Caco-2 (cell line): Measurements from ENCODE around the gene EXOC6. TPM values are rescaled to one million over a fixed set of nuclear protein-coding genes. Genes with fewer than 3 reads are reported as not detected.

Experiments used
- BruUV-seq: library from RNA; stranded (reverse); fragments of 400-500 nt; replicated peaks from 2 replicates; lab custom pipeline; 2021; lab: Mats Ljungman, UMichigan
- CTCF ChIA-PET: fragments of 300-600 bp; sonication (Branson Sonifier 250); formaldehyde crosslinking; loops from one replicate; lab custom pipeline; 2022; ENCODE audit warnings: antibody characterized with exemption; lab: Charles Lee
- POLR2A ChIA-PET: fragments of 300-600 bp; sonication (Branson Sonifier 250); formaldehyde crosslinking; loops from one replicate; lab custom pipeline; 2022; ENCODE audit warnings: antibody characterized with exemption; lab: Charles Lee
- DNase-seq, 2 experiments: peaks; one replicate each; pipeline versions ENCODE4 v3.0.0 to v3.0.0-alpha.2; 2020 to 2022
- H3K27me3 ChIP-seq: replicated peaks from 2 replicates; pipeline ENCODE4 v1.6.0; 2011; ENCODE audit warnings: low read length; ENCODE audit not compliant: control insufficient read depth, insufficient read depth
- H3K36me3 ChIP-seq: 2 replicates; pipeline ENCODE4 v1.5.1; 2011; ENCODE audit warnings: low read length; ENCODE audit not compliant: control insufficient read depth, insufficient read depth
- H3K4me1 ChIP-seq: fragments of 250-450 bp; sonication (Bioruptor Pico); 2 replicates; pipeline ENCODE4 v1.5.1; 2020; ENCODE audit warnings: mild to moderate bottlenecking
- H3K4me3 ChIP-seq: 2 replicates; pipeline ENCODE4 v1.5.1; 2011; ENCODE audit warnings: low read depth, mild to moderate bottlenecking, control low read depth, low read length
- H3K9me3 ChIP-seq: fragments of 250-450 bp; sonication (Bioruptor Pico); 2 replicates; pipeline ENCODE4 v1.5.1; 2020; ENCODE audit warnings: mild to moderate bottlenecking, moderate library complexity
- H3K27ac Mint-ChIP-seq: one replicate; pipeline ENCODE4 v1.8.0; 2022; ENCODE audit warnings: mixed read lengths; ENCODE audit not compliant: unreplicated experiment
- H3K27me3 Mint-ChIP-seq: one replicate; pipeline ENCODE4 v1.8.0; 2022; ENCODE audit warnings: mixed read lengths; ENCODE audit not compliant: insufficient read depth, unreplicated experiment
- H3K36me3 Mint-ChIP-seq: one replicate; pipeline ENCODE4 v1.8.0; 2022; ENCODE audit warnings: mild to moderate bottlenecking, mixed read lengths; ENCODE audit not compliant: insufficient read depth, unreplicated experiment
- H3K4me1 Mint-ChIP-seq: one replicate; pipeline ENCODE4 v1.8.0; 2022; ENCODE audit warnings: low read depth, mixed read lengths; ENCODE audit not compliant: unreplicated experiment
- H3K4me3 Mint-ChIP-seq: one replicate; pipeline ENCODE4 v1.8.0; 2022; ENCODE audit warnings: mild to moderate bottlenecking, moderate library complexity, mixed read lengths; ENCODE audit not compliant: unreplicated experiment
- H3K9me3 Mint-ChIP-seq: one replicate; pipeline ENCODE4 v1.8.0; 2022; ENCODE audit warnings: mixed read lengths; ENCODE audit not compliant: unreplicated experiment
- CTCF ChIP-seq, 2 experiments: fragments of 200-600 bp in 1 of 2; IDR thresholded peaks; 1 replicate in 1 of 2; 2 replicates in 1 of 2; pipeline versions ENCODE4 v1.5.1 to v1.8.0; 2011 to 2022; ENCODE audit warnings: antibody characterized with exemption in 1 of 2, control low read depth in 1 of 2, inconsistent platforms in 1 of 2, low read depth in 1 of 2, low read length in 1 of 2, mild to moderate bottlenecking in 1 of 2, moderate library complexity in 1 of 2; ENCODE audit not compliant: insufficient read depth in 1 of 2, severe bottlenecking in 1 of 2, unreplicated experiment in 1 of 2
- intact Hi-C: fragments of 100-400 bp; cut with micrococcal nuclease; formaldehyde crosslinking; loops from one replicate; pipeline ENCODE4 v1.10.0; 2022; ENCODE audit not compliant: unreplicated experiment
- total RNA-seq: library from RNA; stranded (reverse); gene quantifications from 2 replicates; pipeline ENCODE4 v1.2.3, GENCODE V29; 2022

EXOC6 gene
- total RNA-seq, 1 experiment from 2014 or later, result 12.5 TPM

- no peaks in the 10 kb centered on the region for H3K36me3 Mint-ChIP-seq
- no peak for DNase-seq
- POLR2A ChIA-PET, result no interaction called here
Observed at GRCh38 chr10:92873029-92873428, 24.7 kb downstream of the EXOC6 start.

GRCh38 chr10:92876509-92877036 lies 28.3 kb downstream of the EXOC6 start:
- intact Hi-C loops, result no loop called here
- Histone ChIP-seq H3K36me3 (no peaks in the 10 kb centered on the region), H3K4me3 (no peak overlapping the region), H3K9me3 (no peaks in the 10 kb centered on the region), H3K27me3 (no peaks in the 10 kb centered on the region), H3K4me1 (no peaks in the 10 kb centered on the region)
- POLR2A ChIA-PET, result no interaction called here
- Mint-ChIP-seq H3K4me3 (no peak overlapping the region), H3K27me3 (no peaks in the 10 kb centered on the region), H3K4me1 (peaks cover 6% of the 10 kb centered on the region), H3K9me3 (no peaks in the 10 kb centered on the region), H3K36me3 (no peaks in the 10 kb centered on the region), H3K27ac (no peak overlapping the region)
- no peak for DNase-seq
- CTCF ChIA-PET, result interaction anchor here (1.5 kb wide), 1 partner anchor 34 kb away, joined by 8 read pairs; no protein-coding TSS in a partner anchor
- no peak for TF ChIP-seq CTCF (IDR thresholded peaks at IDR 0.05; ENCODE audit: insufficient read depth in 1 of 2, low read depth in 1 of 2, low read length in 1 of 2, severe bottlenecking in 1 of 2, unreplicated experiment in 1 of 2)
- no TSS peak for BruUV-seq

More at GRCh38 chr10:92873029-92873428, 24.7 kb downstream of the EXOC6 start:
- no peak for TF ChIP-seq CTCF (IDR thresholded peaks at IDR 0.05; ENCODE audit: insufficient read depth in 1 of 2, low read depth in 1 of 2, low read length in 1 of 2, severe bottlenecking in 1 of 2, unreplicated experiment in 1 of 2)
- Mint-ChIP-seq H3K9me3 (no peaks in the 10 kb centered on the region), H3K4me1 (peaks cover 6% of the 10 kb centered on the region), H3K4me3 (no peak overlapping the region), H3K27me3 (no peaks in the 10 kb centered on the region), H3K27ac (no peak overlapping the region)
- BruUV-seq, result no TSS peak
- Histone ChIP-seq H3K36me3 (no peaks in the 10 kb centered on the region), H3K9me3 (no peaks in the 10 kb centered on the region), H3K4me1 (no peaks in the 10 kb centered on the region), H3K4me3 (no peak overlapping the region), H3K27me3 (no peaks in the 10 kb centered on the region)
- intact Hi-C loops, result no loop called here
- CTCF ChIA-PET, result no interaction called here

DNA sequence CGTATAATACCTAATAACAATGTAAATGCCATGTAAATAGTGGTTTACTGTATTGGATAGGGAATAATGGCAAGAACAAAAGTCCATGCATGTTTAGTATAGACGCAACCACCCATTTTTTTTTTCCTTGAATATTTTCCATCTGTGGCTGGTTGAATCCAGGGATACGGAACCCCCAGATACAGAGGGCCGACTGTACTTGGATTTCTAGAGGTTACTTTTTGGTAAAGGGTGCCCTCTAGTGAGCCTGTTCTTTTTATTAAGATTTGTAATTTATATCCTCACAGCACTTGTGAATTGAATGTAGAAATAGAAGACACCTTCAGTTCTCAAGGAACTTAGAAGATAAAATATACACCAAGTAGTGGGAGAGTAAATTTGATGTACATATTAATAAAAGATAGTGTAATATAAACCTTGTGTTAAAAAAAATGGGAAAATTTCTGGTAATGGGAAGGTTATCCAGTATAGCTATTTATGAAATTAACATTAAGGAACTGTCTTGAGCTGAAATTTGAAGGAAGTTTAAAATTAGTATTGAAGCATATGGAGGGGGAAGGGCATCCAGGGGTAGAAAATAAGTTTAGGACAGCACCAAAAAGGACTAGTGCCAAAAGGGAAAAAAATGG lies 32.0 kb downstream of the EXOC6 start:
- Mint-ChIP-seq H3K9me3 (no peaks in the 10 kb centered on the region), H3K36me3 (no peaks in the 10 kb centered on the region), H3K4me3 (no peak overlapping the region), H3K27ac (no peak overlapping the region), H3K4me1 (no peaks in the 10 kb centered on the region), H3K27me3 (no peaks in the 10 kb centered on the region)
- H3K36me3 ChIP-seq, result no peaks in the 10 kb centered on the region
- CTCF ChIA-PET, result interaction anchor here (0.5 to 1.9 kb wide), 3 partner anchors 32 to 793 kb away, joined by 3 to 9 read pairs (median 5); partner anchors contain the start of gene EXOC6
- H3K27me3 ChIP-seq, result no peaks in the 10 kb centered on the region
- no peak overlapping the region for H3K4me3 ChIP-seq
- peak; percentile 54 to 58 for TF ChIP-seq CTCF (IDR thresholded peaks at IDR 0.05; ENCODE audit: insufficient read depth in 1 of 2, low read depth in 1 of 2, low read length in 1 of 2, severe bottlenecking in 1 of 2, unreplicated experiment in 1 of 2)
- BruUV-seq, result no TSS peak
- POLR2A ChIA-PET, result no interaction called here
- DNase-seq, result peak in 1 of 2 experiments; percentile 59
- no peaks in the 10 kb centered on the region for H3K9me3 ChIP-seq
- intact Hi-C loops, result loop anchor here (1.0 to 10.0 kb wide), 7 partner anchors 37 to 363 kb away; partner anchors contain the start of genes HHEX and KIF11
- peaks cover 6% of the 10 kb centered on the region; the same call in 1 of the 2 replicates for H3K4me1 ChIP-seq
